Occipital lobe (tissue), 2 donors: ENCODE results near the gene SURF6. TPM values are rescaled to one million over a fixed set of nuclear protein-coding genes. Genes with fewer than 3 reads are reported as not detected.
"Not testable (repeated sequence)": the region's sequence is repeated elsewhere in the genome, so short reads cannot be mapped to it uniquely, and the experiment has no call there.

Source experiments
- DNase-seq: peaks from one replicate; lab custom pipeline; 2025; lab: John Stamatoyannopoulos, UW
- total RNA-seq: library from RNA; depleted of rRNA; stranded (reverse); fragments of >200 nt; gene quantifications from one replicate; pipeline ENCODE4 v1.2.3, GENCODE V29; 2014

The SURF6 gene
- total RNA-seq: 14.7 TPM

GRCh38 chr9:133335924-133336811, at the start of gene SURF6:
SURF6 (minus strand) TSS chr9:133336188; CDS start chr9:133336132, 56 bp downstream.
- DNase-seq: peak; percentile 89

- DNase-seq: peak; percentile 51
These were observed 49.5 kb upstream of the SURF6 start for GRCh38 chr9:133385452-133385851.

- DNase-seq: no peak
These were observed 48.8 kb upstream of the SURF6 start for GRCh38 chr9:133384736-133385321.

GRCh38 chr9:133383438-133383837, 47.5 kb upstream of the SURF6 start:
- DNase-seq: no peak

GRCh38 chr9:133382507-133383141, 46.6 kb upstream of the SURF6 start:
- DNase-seq: no peak

- DNase-seq: no peak
These were observed 44.7 kb upstream of the SURF6 start for GRCh38 chr9:133380734-133381133.

GRCh38 chr9:133379153-133380086, 43.4 kb upstream of the SURF6 start:
- DNase-seq: peak; percentile 34

- DNase-seq: no peak
These were observed 42.5 kb upstream of the SURF6 start for GRCh38 chr9:133378408-133378962.

GRCh38 chr9:133377721-133378216, 41.8 kb upstream of the SURF6 start:
- no peak for DNase-seq

GRCh38 chr9:133377280-133377679, 41.3 kb upstream of the SURF6 start:
- DNase-seq: not testable (repeated sequence)

GRCh38 chr9:133375724-133376654, 40.0 kb upstream of the SURF6 start, which contains the start of the genes STKLD1 and SURF4:
STKLD1 (plus strand) TSS chr9:133376366; CDS start chr9:133376474, 108 bp downstream.
SURF4 (minus strand) TSS chr9:133376060; CDS start chr9:133375969, 91 bp downstream.
- peak; percentile 93 for DNase-seq

- no peak for DNase-seq
These were observed 39.2 kb upstream of the SURF6 start for GRCh38 chr9:133375116-133375723.

- no peak for DNase-seq
These were observed 38.7 kb upstream of the SURF6 start for GRCh38 chr9:133374612-133375115.

- no peak for DNase-seq
These were observed 36.2 kb upstream of the SURF6 start for GRCh38 chr9:133372144-133372543.

- DNase-seq: no peak
These were observed 35.3 kb upstream of the SURF6 start for GRCh38 chr9:133371261-133371711.

GRCh38 chr9:133370685-133371084, 34.7 kb upstream of the SURF6 start:
- no peak for DNase-seq

GRCh38 chr9:133369933-133370332, 33.9 kb upstream of the SURF6 start:
- DNase-seq: no peak

GRCh38 chr9:133369422-133369821, 33.4 kb upstream of the SURF6 start:
- DNase-seq: no peak
